HG02642 (cell line): ENCODE measurements around the gene MFAP4.

Experiments
- ATAC-seq: cut with Tn5 transposase; IDR thresholded peaks from one replicate; pipeline ENCODE4 v1.9.1; 2021; ENCODE audit warnings: mild to moderate bottlenecking; ENCODE audit not compliant: unreplicated experiment, poor library complexity

MFAP4 gene

DNA sequence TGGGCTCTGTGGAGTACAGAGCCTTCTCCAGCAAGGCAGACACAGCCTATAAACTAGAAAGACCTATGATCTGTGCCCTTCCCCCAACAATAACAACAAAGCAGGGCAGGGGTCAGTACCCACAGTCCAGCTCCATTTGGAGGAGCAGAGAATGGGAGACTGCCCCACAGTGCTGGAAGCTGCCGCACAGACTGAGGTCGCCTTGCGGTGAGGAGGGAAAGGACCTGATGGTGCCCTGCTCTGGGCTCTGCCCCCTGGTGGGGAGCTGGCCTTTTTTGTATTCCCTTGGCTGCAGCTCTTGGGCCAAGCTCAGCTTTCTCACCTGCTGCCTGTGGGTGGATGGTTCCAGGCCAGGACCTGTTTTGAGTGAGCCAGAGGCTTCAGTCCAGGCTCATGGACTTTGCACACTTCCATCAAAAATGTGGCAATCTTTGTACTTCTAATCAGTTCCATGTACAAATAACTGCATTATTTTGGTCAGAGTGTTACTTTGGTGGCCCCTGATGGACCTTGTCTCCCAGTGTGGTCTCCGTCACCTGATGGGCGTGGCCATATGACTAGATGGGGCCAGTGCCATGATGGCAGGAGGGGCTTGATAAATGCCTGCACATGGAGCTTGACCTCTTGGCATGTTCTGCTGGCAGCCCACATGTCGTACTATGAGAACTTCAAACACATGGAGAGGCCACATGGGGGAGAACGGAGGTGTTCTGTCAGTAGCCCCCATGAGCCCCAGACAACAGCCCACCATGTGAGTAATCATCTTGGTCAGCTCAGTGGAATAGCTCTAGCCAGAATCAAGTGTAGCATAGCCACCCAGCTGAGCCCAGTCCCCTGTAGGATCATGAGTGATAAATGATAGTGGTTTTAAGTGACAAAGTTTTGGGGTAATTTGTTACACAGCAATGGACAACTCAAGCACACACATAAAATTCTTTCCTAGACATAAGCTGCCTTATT lies 48.7 kb downstream of the MFAP4 start:
- peak; percentile 62 for ATAC-seq

DNA sequence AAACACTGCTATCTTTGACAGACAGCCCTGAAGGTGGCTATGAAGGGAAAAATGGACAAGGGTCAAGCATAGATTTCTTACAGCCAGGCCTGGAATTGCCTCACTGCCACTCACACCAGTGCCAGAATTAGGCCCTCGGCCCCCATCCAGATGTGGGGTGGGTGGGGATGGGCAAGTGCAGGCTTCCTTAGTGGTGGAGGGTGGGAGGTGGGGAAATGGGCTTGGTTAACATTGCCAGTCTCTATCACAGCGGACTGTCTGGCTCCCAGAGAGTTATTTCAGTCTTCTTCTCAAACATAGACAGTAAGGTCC lies 49.3 kb downstream of the MFAP4 start:
- ATAC-seq, result no peak

DNA sequence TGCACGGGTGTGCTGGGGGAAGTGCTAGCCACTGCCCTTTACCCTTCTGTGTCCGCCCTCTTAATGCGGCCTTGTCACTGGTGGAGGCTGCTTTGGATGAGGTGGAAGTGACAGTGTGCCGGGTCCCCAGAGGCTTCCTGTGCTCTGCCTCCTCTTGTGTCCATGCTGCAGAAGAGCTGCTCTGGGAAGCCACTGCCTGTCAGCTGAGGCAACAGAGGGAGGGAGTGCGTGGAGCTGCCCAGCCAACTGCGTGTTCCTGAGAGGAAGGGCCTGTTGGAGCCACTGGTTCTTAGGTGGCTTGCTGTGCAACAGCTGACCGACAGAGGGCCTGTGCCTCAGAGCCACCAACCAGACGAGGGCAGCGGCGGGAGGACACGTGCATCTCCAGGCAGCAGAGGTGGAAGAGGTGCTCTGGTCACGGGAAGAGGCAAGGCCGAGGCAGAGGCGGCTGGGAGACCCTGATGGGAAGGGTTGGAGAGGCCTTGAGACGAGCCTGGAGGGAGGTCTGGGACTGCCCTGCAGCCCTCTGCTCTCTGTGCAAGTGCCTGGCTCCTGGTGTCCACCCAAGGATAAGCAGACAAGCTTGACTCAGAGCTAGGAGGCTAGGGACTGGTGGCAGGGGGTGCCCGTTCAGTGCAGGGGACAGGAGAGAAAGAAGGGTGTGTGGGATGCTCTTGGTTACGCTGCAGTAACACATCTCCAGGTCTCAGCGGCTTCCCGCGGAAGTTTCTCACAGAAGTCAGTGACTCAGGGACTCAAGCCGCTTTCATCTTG lies 49.9 kb downstream of the MFAP4 start:
- no peak for ATAC-seq

DNA sequence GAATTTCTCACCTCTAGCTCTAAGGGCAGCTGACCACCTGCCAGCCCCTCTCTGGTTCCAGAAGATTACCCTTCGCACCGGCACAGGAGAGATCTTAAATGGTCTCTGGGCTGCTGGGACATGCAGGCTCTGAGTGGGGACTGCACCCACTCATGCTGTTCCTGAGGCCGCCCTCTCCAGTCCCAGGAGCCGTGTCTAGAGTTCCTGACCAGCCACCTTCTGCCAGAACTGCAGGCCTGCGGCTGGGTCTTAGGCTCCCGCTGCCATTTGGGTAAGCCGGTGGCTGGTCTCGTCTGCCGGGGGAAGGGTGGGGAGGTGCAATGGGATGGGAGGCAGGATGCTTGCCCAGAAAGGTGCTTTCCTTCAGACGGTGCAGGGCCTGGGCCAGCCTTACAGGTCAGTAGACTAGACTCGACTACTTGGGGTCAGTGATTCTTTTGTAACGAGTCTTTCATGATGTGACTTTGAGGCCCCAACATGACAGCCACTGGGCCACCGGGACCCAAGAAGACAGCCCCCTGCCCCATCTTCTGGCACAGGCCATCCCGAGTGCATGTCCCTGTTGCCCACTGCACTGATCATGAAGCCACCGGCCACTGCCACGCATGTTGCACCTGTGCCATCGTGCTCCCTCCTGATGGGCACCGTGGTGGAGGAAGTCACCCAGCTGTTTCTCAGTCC lies 50.9 kb downstream of the MFAP4 start:
- ATAC-seq, result no peak

DNA sequence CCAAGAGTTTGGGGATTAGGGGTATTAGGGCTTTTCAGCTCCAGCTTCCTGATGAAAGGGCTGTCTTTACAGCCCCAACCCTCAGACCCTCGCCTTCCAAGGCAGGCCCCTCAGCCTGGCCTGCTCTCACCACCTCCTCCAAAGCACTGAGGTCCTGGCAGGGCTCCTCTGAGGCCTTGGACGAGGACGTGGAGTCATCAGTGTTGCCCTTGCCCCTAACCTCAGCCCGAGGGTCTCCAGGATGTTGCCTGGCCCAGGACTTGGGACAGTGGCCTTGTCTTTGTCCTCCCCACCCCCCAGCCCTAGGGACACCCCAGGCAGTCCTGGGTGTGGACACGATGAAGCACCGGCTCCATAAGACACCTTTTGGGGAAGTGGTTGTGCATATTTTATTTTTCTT lies 52.7 kb downstream of the MFAP4 start:
- ATAC-seq, result no peak

DNA sequence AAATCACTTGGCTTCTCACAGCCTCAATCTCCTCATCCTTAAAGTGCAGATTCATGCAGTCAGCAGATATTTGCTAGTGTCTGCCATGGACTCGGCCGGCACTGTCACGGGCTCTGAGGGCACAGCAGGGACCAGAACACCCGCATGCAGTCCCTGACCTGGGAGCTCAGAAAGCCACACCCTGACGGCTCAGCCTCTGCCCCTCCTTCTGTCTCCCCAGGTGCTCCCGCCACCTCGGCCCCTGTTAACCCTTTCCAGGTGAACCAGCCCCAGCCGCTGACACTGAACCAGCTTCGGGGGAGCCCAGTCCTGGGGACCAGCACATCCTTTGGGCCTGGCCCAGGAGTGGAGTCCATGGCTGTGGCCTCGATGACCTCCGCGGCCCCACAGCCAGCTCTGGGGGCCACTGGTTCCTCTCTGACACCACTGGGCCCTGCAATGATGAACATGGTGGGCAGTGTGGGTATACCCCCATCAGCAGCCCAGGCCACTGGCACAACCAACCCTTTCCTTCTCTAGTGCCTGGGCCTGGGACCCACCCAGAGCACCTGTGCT lies 53.2 kb downstream of the MFAP4 start:
- no peak for ATAC-seq
